ENCODE data around the gene ZSCAN5C. TPM values are rescaled to one million over a fixed set of nuclear protein-coding genes. Genes with fewer than 3 reads are reported as not detected.

Gene ZSCAN5C
- total and polyA plus RNA-seq, 2 donors (not counting 1 experiment from before 2014, with no cell fraction given), result not detected

DNA sequence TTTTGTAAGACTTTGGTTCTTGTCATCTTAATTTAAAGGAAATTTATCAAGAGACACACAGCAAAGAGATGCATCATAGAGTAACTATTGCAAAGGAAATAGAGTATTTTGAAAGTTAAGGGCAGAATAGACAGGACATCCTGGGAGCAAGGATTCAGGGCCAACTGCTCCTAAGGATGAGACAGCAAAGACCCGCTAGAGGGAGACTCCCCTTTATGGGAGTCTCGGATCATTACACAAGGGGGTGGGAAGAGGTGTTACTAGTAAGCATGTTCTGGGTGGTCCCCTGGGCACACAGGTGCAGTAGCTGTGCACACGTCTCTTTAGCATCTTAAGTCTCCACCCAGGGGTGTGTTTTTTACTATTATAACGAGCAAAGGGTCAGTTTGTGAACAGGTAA, 9.6 kb downstream of the ZSCAN5C start:
- Mint-ChIP-seq H3K4me3 (no peak overlapping the region), H3K27ac (no peak overlapping the region), H3K4me1 (no peaks in the 10 kb centered on the region), H3K27me3 (peaks cover 19% of the 10 kb centered on the region), H3K9me3 (ENCODE audit: insufficient read depth) (no peaks in the 10 kb centered on the region)
- Histone ChIP-seq H3K27ac (ENCODE audit: low read length in 2 of 2) (no peak overlapping the region), H3K4me3 (ENCODE audit: control extremely low read depth in 1 of 5, extremely low read depth in 1 of 5, insufficient read depth in 1 of 5, low read depth in 2 of 5, low read length in 4 of 5) (no peak overlapping the region), H3K36me3 (replicated peaks in 1 of 2; ENCODE audit: control extremely low read depth in 1 of 2, control insufficient read depth in 1 of 2, extremely low read depth in 1 of 2, insufficient read depth in 2 of 2, low read length in 1 of 2) (no peaks in the 10 kb centered on the region), H2AFZ (ENCODE audit: insufficient read depth, low read depth, low read length, poor library complexity, severe bottlenecking) (no peak overlapping the region), H4K20me1 (ENCODE audit: control insufficient read depth, insufficient read depth, low read length, poor library complexity, severe bottlenecking) (no peaks in the 10 kb centered on the region), H3K9ac (ENCODE audit: low read length) (no peak overlapping the region), H3K9me3 (ENCODE audit: control extremely low read depth in 1 of 3, control insufficient read depth in 2 of 3, insufficient read depth in 1 of 3, low read length in 2 of 3) (no peaks in the 10 kb centered on the region), H3K4me1 (ENCODE audit: control insufficient read depth in 2 of 2, insufficient read depth in 2 of 2, low read length in 2 of 2) (no peaks in the 10 kb centered on the region), H3K27me3 (replicated peaks in 1 of 4; ENCODE audit: control extremely low read depth in 1 of 4, control insufficient read depth in 3 of 4, insufficient read depth in 4 of 4, low read length in 3 of 4) (peaks cover 0 to 3% (median under 1%) of the 10 kb centered on the region in 4 experiments), H3K4me2 (replicated peaks; ENCODE audit: low read depth, low read length, poor library complexity, severe bottlenecking) (no peak overlapping the region), H3K79me2 (ENCODE audit: control insufficient read depth, insufficient read depth, low read length) (no peaks in the 10 kb centered on the region)
- DNase-seq, result no peak
- no peak for TF ChIP-seq EZH2 (IDR thresholded peaks at IDR 0.05; ENCODE audit: borderline replicate concordance, insufficient read depth, low read depth, low read length, poor library complexity, severe bottlenecking)
- TF ChIP-seq, protein P1, sequence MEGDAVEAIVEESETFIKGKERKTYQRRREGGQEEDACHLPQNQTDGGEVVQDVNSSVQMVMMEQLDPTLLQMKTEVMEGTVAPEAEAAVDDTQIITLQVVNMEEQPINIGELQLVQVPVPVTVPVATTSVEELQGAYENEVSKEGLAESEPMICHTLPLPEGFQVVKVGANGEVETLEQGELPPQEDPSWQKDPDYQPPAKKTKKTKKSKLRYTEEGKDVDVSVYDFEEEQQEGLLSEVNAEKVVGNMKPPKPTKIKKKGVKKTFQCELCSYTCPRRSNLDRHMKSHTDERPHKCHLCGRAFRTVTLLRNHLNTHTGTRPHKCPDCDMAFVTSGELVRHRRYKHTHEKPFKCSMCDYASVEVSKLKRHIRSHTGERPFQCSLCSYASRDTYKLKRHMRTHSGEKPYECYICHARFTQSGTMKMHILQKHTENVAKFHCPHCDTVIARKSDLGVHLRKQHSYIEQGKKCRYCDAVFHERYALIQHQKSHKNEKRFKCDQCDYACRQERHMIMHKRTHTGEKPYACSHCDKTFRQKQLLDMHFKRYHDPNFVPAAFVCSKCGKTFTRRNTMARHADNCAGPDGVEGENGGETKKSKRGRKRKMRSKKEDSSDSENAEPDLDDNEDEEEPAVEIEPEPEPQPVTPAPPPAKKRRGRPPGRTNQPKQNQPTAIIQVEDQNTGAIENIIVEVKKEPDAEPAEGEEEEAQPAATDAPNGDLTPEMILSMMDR (IDR thresholded peaks at IDR 0.05), result no peak
- ChIA-PET CTCF (no interaction called here), POLR2A (no interaction called here)
- intact Hi-C loops (cut with micrococcal nuclease), result no loop called here
- WGBS (ENCODE audit: insufficient coverage), result 90% methylated on average over 2 of the region's 4 CpGs
- no peak for ATAC-seq (ENCODE audit: low read depth)

DNA sequence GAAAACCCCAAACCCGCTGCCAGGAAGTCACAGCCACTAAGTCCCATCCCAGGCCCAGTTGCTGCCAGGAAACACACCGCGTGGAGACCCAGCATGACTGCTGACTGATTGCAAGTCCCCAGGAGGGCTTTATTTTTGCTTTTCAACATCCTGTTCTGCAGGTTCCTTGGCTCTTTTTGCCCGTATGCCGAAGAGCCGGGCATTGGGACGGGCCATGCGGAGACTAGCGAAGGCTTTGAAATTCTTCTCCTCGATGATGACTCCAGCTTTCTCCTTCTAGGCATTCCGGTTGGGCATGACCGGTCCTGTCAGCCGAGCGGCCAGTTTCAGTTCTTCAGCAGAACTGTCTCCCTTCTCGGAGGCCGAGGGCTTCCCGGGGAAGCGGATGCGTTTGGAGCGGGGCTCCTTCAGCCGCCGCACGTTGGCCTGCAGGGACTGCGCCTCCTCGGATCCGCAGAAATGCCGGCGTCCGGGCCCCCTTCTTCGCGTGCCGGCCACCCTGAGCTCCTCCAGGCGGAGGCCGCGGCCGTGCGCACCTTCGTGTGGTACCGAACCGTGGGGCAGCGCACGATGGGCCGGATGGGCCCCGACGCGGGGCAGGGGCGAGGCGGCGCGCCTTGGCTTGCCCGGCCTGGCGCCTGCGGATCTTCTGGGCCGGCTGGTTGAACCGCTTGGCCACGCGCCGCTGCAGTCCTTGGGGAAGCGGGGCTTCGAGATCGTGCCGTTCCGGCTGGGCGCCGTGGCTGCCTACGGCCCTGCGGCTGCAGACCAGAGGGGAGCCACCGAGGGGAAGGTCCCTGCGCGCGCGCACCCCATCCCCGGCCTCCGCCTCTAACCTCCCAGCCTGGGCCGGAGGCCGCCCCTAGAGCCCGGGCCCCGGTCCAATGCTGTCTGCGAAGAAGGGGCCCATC, 15.2 kb downstream of the ZSCAN5C start:
- Histone ChIP-seq H3K9ac (ENCODE audit: low read length) (no peak overlapping the region), H3K27ac (ENCODE audit: low read length in 2 of 2) (no peak overlapping the region)

More for the DNA sequence above, 15.2 kb downstream of the ZSCAN5C start:
- Histone ChIP-seq H3K36me3 (replicated peaks in 1 of 2; ENCODE audit: control extremely low read depth in 1 of 2, control insufficient read depth in 1 of 2, extremely low read depth in 1 of 2, insufficient read depth in 2 of 2, low read length in 1 of 2) (no peaks in the 10 kb centered on the region), H2AFZ (ENCODE audit: insufficient read depth, low read depth, low read length, poor library complexity, severe bottlenecking) (peak overlapping the region; percentile 28), H3K4me1 (ENCODE audit: control insufficient read depth in 2 of 2, insufficient read depth in 2 of 2, low read length in 2 of 2) (peaks cover 4 to 6% of the 10 kb centered on the region in 2 donors), H3K79me2 (ENCODE audit: control insufficient read depth, insufficient read depth, low read length) (no peaks in the 10 kb centered on the region), H3K4me2 (replicated peaks; ENCODE audit: low read depth, low read length, poor library complexity, severe bottlenecking) (peak overlapping the region; percentile 53), H4K20me1 (ENCODE audit: control insufficient read depth, insufficient read depth, low read length, poor library complexity, severe bottlenecking) (no peaks in the 10 kb centered on the region), H3K4me3 (ENCODE audit: control extremely low read depth in 1 of 5, extremely low read depth in 1 of 5, insufficient read depth in 1 of 5, low read depth in 2 of 5, low read length in 4 of 5) (peak overlapping the region in 1 of 5 experiments; percentile 4), H3K27me3 (replicated peaks in 1 of 4; ENCODE audit: control extremely low read depth in 1 of 4, control insufficient read depth in 3 of 4, insufficient read depth in 4 of 4, low read length in 3 of 4) (peaks cover 0 to 11% (median 5%) of the 10 kb centered on the region in 4 experiments), H3K9me3 (ENCODE audit: control extremely low read depth in 1 of 3, control insufficient read depth in 2 of 3, insufficient read depth in 1 of 3, low read length in 2 of 3) (no peaks in the 10 kb centered on the region)
- Mint-ChIP-seq H3K27ac (no peak overlapping the region), H3K27me3 (peaks cover 20% of the 10 kb centered on the region), H3K4me1 (peaks cover 6% of the 10 kb centered on the region), H3K9me3 (ENCODE audit: insufficient read depth) (no peaks in the 10 kb centered on the region), H3K4me3 (peak overlapping the region; percentile 26)
- ATAC-seq (ENCODE audit: low read depth) (no peak), DNase-seq (no peak)
- no peak for TF ChIP-seq EZH2 (IDR thresholded peaks at IDR 0.05; ENCODE audit: borderline replicate concordance, insufficient read depth, low read depth, low read length, poor library complexity, severe bottlenecking)
- TF ChIP-seq, protein P1 (IDR thresholded peaks at IDR 0.05), result no peak
- CTCF ChIA-PET, result no interaction called here
- POLR2A ChIA-PET, result no interaction called here
- intact Hi-C loops (cut with micrococcal nuclease), result no loop called here
- WGBS (ENCODE audit: insufficient coverage), result 16% methylated on average over 78 of the region's 79 CpGs

Data from B cell (primary cell).